WTC11 (cell line): ENCODE results near the gene CHERP. TPM values are rescaled to one million over a fixed set of nuclear protein-coding genes. Genes with fewer than 3 reads are reported as not detected.

Experiments
- ATAC-seq: fragments of 200-7000 bp; cut with Tn5 transposase; 2 replicates; pipeline ENCODE4 v1.10.0; 2021; ENCODE audit warnings: mild to moderate bottlenecking, moderate library complexity
- CTCF ChIA-PET: fragments of 300-600 bp; sonication (Branson Sonifier 250); formaldehyde crosslinking; loops from one replicate; lab custom pipeline; 2021; ENCODE audit warnings: antibody characterized with exemption; lab: Charles Lee
- POLR2A ChIA-PET: fragments of 350-600 bp; sonication (Branson Sonifier 250); formaldehyde crosslinking; loops from one replicate; lab custom pipeline; 2021; ENCODE audit warnings: antibody characterized with exemption; lab: Charles Lee
- DNase-seq: peaks from one replicate; pipeline ENCODE4 v3.0.0; 2021; ENCODE audit warnings: low spot score
- H3K27ac Mint-ChIP-seq: 2 replicates; pipeline ENCODE4 v1.8.0; 2021; ENCODE audit warnings: mixed read lengths
- H3K27me3 Mint-ChIP-seq: 2 replicates; pipeline ENCODE4 v1.8.0; 2021; ENCODE audit warnings: low read depth, mild to moderate bottlenecking, moderate library complexity, mixed read lengths
- H3K36me3 Mint-ChIP-seq: 2 replicates; pipeline ENCODE4 v1.8.0; 2021; ENCODE audit warnings: mixed read lengths
- H3K4me1 Mint-ChIP-seq: 2 replicates; pipeline ENCODE4 v1.8.0; 2022; ENCODE audit warnings: mixed read lengths
- H3K4me3 Mint-ChIP-seq: 2 replicates; pipeline ENCODE4 v1.8.0; 2021; ENCODE audit warnings: mild to moderate bottlenecking, moderate library complexity, mixed read lengths
- H3K9me3 Mint-ChIP-seq: 2 replicates; pipeline ENCODE4 v1.8.0; 2021; ENCODE audit warnings: mixed read lengths
- ESRRA ChIP-seq: sonication (generic); formaldehyde crosslinking; IDR thresholded peaks from 2 replicates; pipeline ENCODE4 v1.8.1; 2022; ENCODE audit warnings: mild to moderate bottlenecking, missing genetic modification reagents, borderline replicate concordance
- NR2C2 ChIP-seq: sonication (generic); formaldehyde crosslinking; IDR thresholded peaks from 2 replicates; pipeline ENCODE4 v1.8.0; 2022; ENCODE audit warnings: mild to moderate bottlenecking, missing genetic modification reagents
- RELA ChIP-seq: sonication (generic); formaldehyde crosslinking; IDR thresholded peaks from 2 replicates; pipeline ENCODE4 v1.8.1; 2022; ENCODE audit warnings: missing genetic modification reagents, mild to moderate bottlenecking, borderline replicate concordance
- SMAD3 ChIP-seq: sonication (generic); formaldehyde crosslinking; IDR thresholded peaks from 2 replicates; pipeline ENCODE4 v1.8.0; 2022; ENCODE audit warnings: missing genetic modification reagents, mild to moderate bottlenecking, borderline replicate concordance
- SMAD4 ChIP-seq: sonication (generic); formaldehyde crosslinking; IDR thresholded peaks from 2 replicates; pipeline ENCODE4 v1.8.0; 2022; ENCODE audit warnings: mild to moderate bottlenecking, missing genetic modification reagents
- SP1 ChIP-seq: sonication (generic); formaldehyde crosslinking; conservative IDR thresholded peaks from 2 replicates; pipeline ENCODE4 v1.8.1; 2022; ENCODE audit warnings: missing genetic modification reagents
- TP53 ChIP-seq: sonication (generic); formaldehyde crosslinking; IDR thresholded peaks from 2 replicates; pipeline ENCODE4 v1.8.1; 2023; ENCODE audit warnings: mild to moderate bottlenecking, missing genetic modification reagents
- ZNF219 ChIP-seq: sonication (generic); formaldehyde crosslinking; IDR thresholded peaks from 2 replicates; pipeline ENCODE4 v1.8.0; 2023; ENCODE audit warnings: missing genetic modification reagents, mild to moderate bottlenecking, borderline replicate concordance
- ZNF232 ChIP-seq: sonication (generic); formaldehyde crosslinking; IDR thresholded peaks from 2 replicates; pipeline ENCODE4 v1.8.0; 2022; ENCODE audit warnings: mild to moderate bottlenecking, missing genetic modification reagents
- total RNA-seq: library from RNA; stranded (reverse); gene quantifications from 3 replicates; pipeline ENCODE4 v1.2.3, GENCODE V29; 2021
- TF ChIP-seq, protein P1 (sequence below): sonication (generic); formaldehyde crosslinking; IDR thresholded peaks from 2 replicates; pipeline ENCODE4 v1.8.0; 2022; ENCODE audit warnings: mild to moderate bottlenecking, missing genetic modification reagents
- TF ChIP-seq, protein P2 (sequence below): fragments of 250-450 bp; sonication (Bioruptor Pico); IDR thresholded peaks from 2 replicates; pipeline ENCODE4 v1.9.0; 2021; ENCODE audit warnings: mild to moderate bottlenecking, borderline replicate concordance
- TF ChIP-seq, protein P3 (sequence below): sonication (generic); formaldehyde crosslinking; IDR thresholded peaks from 2 replicates; pipeline ENCODE4 v1.8.1; 2022; ENCODE audit warnings: mild to moderate bottlenecking, moderate library complexity, missing genetic modification reagents
- TF ChIP-seq, protein P4 (sequence below): sonication (generic); formaldehyde crosslinking; IDR thresholded peaks from 2 replicates; pipeline ENCODE4 v1.8.1; 2022; ENCODE audit warnings: mild to moderate bottlenecking, missing genetic modification reagents, moderate library complexity, borderline replicate concordance
- TF ChIP-seq, protein P5 (sequence below): sonication (generic); formaldehyde crosslinking; IDR thresholded peaks from 2 replicates; pipeline ENCODE4 v1.8.1; 2023; ENCODE audit warnings: mild to moderate bottlenecking, missing genetic modification reagents
- TF ChIP-seq, protein P6 (sequence below): sonication (generic); formaldehyde crosslinking; IDR thresholded peaks from 2 replicates; pipeline ENCODE4 v1.8.1; 2023; ENCODE audit warnings: mild to moderate bottlenecking, missing genetic modification reagents, borderline replicate concordance
- TF ChIP-seq, protein P7 (sequence below): sonication (generic); formaldehyde crosslinking; IDR thresholded peaks from 2 replicates; pipeline ENCODE4 v1.8.1; 2023; ENCODE audit warnings: mild to moderate bottlenecking, missing genetic modification reagents, moderate library complexity
- TF ChIP-seq, protein P8 (sequence below): sonication (generic); formaldehyde crosslinking; IDR thresholded peaks from 2 replicates; pipeline ENCODE4 v1.8.1; 2023; ENCODE audit warnings: mild to moderate bottlenecking, moderate library complexity, missing genetic modification reagents

CHERP gene
- total RNA-seq, 1 experiment from 2014 or later, result 98.7 TPM

DNA sequence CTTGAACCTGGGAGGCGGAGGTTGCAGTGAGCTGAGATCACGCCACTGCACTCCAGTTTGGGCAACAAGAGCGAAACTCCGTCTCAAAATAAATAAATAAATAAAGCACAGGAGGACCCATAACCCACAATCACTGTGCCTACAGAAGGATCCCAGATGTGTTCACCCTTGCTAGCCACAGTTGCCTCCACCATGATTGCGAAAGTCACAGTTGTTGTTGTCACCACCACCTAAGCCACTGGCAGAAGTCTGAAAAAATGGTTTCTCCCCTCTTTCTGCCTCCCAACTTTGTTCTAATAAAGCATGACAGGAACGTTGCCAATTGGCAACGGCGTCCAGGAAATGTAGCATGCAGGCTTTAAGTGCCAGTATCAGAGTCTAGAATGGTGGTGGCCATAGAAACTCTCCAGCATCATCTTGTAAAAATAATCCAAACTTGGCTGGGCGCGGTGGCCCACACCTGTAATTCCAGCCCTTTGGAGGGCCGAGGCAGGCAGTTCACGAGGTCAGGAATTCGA, 68.3 kb downstream of the CHERP start:
- ChIA-PET CTCF (interaction anchor here (0.7 kb wide), 1 partner anchor 54 kb away, joined by 5 read pairs; no protein-coding TSS in a partner anchor), POLR2A (no interaction called here)
- Mint-ChIP-seq H3K9me3 (0 out of 2 replicates have a peak, but pooled peaks cover 3% of the 10 kb centered on the region), H3K36me3 (no peaks in the 10 kb centered on the region), H3K27ac (no peak overlapping the region), H3K27me3 (peaks cover 10% of the 10 kb centered on the region), H3K4me1 (peaks cover 22% of the 10 kb centered on the region), H3K4me3 (no peak overlapping the region)
- ATAC-seq, result no peak
- no peak for DNase-seq
- no peak for TF ChIP-seq ZNF219 (CRISPR knock-in tag)
- TF ChIP-seq, protein P1, sequence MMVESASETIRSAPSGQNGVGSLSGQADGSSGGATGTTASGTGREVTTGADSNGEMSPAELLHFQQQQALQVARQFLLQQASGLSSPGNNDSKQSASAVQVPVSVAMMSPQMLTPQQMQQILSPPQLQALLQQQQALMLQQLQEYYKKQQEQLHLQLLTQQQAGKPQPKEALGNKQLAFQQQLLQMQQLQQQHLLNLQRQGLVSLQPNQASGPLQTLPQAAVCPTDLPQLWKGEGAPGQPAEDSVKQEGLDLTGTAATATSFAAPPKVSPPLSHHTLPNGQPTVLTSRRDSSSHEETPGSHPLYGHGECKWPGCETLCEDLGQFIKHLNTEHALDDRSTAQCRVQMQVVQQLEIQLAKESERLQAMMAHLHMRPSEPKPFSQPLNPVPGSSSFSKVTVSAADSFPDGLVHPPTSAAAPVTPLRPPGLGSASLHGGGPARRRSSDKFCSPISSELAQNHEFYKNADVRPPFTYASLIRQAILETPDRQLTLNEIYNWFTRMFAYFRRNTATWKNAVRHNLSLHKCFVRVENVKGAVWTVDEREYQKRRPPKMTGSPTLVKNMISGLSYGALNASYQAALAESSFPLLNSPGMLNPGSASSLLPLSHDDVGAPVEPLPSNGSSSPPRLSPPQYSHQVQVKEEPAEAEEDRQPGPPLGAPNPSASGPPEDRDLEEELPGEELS (CRISPR knock-in tag), result no peak
- TF ChIP-seq ESRRA (CRISPR knock-in tag), result no peak
- TF ChIP-seq, protein P2, sequence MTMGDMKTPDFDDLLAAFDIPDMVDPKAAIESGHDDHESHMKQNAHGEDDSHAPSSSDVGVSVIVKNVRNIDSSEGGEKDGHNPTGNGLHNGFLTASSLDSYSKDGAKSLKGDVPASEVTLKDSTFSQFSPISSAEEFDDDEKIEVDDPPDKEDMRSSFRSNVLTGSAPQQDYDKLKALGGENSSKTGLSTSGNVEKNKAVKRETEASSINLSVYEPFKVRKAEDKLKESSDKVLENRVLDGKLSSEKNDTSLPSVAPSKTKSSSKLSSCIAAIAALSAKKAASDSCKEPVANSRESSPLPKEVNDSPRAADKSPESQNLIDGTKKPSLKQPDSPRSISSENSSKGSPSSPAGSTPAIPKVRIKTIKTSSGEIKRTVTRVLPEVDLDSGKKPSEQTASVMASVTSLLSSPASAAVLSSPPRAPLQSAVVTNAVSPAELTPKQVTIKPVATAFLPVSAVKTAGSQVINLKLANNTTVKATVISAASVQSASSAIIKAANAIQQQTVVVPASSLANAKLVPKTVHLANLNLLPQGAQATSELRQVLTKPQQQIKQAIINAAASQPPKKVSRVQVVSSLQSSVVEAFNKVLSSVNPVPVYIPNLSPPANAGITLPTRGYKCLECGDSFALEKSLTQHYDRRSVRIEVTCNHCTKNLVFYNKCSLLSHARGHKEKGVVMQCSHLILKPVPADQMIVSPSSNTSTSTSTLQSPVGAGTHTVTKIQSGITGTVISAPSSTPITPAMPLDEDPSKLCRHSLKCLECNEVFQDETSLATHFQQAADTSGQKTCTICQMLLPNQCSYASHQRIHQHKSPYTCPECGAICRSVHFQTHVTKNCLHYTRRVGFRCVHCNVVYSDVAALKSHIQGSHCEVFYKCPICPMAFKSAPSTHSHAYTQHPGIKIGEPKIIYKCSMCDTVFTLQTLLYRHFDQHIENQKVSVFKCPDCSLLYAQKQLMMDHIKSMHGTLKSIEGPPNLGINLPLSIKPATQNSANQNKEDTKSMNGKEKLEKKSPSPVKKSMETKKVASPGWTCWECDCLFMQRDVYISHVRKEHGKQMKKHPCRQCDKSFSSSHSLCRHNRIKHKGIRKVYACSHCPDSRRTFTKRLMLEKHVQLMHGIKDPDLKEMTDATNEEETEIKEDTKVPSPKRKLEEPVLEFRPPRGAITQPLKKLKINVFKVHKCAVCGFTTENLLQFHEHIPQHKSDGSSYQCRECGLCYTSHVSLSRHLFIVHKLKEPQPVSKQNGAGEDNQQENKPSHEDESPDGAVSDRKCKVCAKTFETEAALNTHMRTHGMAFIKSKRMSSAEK, result no peak
- TF ChIP-seq NR2C2 (CRISPR knock-in tag), result no peak
- TF ChIP-seq ZNF232, result no peak
- TF ChIP-seq, protein P3, sequence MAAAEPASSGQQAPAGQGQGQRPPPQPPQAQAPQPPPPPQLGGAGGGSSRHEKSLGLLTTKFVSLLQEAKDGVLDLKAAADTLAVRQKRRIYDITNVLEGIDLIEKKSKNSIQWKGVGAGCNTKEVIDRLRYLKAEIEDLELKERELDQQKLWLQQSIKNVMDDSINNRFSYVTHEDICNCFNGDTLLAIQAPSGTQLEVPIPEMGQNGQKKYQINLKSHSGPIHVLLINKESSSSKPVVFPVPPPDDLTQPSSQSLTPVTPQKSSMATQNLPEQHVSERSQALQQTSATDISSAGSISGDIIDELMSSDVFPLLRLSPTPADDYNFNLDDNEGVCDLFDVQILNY (CRISPR knock-in tag), result no peak
- no peak for TF ChIP-seq RELA (CRISPR knock-in tag)
- TF ChIP-seq, protein P4, sequence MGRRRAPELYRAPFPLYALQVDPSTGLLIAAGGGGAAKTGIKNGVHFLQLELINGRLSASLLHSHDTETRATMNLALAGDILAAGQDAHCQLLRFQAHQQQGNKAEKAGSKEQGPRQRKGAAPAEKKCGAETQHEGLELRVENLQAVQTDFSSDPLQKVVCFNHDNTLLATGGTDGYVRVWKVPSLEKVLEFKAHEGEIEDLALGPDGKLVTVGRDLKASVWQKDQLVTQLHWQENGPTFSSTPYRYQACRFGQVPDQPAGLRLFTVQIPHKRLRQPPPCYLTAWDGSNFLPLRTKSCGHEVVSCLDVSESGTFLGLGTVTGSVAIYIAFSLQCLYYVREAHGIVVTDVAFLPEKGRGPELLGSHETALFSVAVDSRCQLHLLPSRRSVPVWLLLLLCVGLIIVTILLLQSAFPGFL, result no peak

DNA sequence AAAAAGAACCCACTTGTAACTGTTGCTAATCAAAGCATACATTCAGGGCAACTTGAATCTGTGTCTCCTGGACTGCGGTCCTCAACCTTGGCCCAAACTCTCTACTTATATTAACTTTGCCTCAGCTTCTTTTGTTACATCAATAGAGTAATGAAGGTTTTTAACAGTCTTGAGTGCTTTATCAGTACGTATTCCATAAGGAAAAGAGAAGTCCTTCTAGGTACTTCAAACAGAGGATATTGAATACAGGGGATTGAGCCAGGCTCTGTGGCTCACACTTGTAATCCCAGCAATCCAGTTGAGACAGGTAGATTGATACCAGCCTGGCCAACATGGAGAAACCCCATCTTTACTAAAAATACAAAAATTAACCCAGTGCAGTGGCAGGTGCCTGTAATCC, 69.2 kb downstream of the CHERP start:
- H3K4me1 Mint-ChIP-seq, result peaks cover 25% of the 10 kb centered on the region
- no peak overlapping the region for H3K27ac Mint-ChIP-seq
- no peak for ATAC-seq
- H3K27me3 Mint-ChIP-seq, result peaks cover 10% of the 10 kb centered on the region; the same call in 1 of the 2 replicates
- peak overlapping the region; percentile 67 for H3K4me3 Mint-ChIP-seq
- no peak for DNase-seq
- ChIA-PET CTCF (no interaction called here), POLR2A (no interaction called here)
- H3K36me3 Mint-ChIP-seq, result no peaks in the 10 kb centered on the region
- 0 out of 2 replicates have a peak, but pooled peaks cover 3% of the 10 kb centered on the region for H3K9me3 Mint-ChIP-seq
- TF ChIP-seq, protein P5, sequence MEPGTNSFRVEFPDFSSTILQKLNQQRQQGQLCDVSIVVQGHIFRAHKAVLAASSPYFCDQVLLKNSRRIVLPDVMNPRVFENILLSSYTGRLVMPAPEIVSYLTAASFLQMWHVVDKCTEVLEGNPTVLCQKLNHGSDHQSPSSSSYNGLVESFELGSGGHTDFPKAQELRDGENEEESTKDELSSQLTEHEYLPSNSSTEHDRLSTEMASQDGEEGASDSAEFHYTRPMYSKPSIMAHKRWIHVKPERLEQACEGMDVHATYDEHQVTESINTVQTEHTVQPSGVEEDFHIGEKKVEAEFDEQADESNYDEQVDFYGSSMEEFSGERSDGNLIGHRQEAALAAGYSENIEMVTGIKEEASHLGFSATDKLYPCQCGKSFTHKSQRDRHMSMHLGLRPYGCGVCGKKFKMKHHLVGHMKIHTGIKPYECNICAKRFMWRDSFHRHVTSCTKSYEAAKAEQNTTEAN (CRISPR knock-in tag), result no peak
- TF ChIP-seq SP1 (no peak), SMAD4 (CRISPR knock-in tag) (no peak), TP53 (no peak), SMAD3 (CRISPR knock-in tag) (no peak)
- TF ChIP-seq, protein P6, sequence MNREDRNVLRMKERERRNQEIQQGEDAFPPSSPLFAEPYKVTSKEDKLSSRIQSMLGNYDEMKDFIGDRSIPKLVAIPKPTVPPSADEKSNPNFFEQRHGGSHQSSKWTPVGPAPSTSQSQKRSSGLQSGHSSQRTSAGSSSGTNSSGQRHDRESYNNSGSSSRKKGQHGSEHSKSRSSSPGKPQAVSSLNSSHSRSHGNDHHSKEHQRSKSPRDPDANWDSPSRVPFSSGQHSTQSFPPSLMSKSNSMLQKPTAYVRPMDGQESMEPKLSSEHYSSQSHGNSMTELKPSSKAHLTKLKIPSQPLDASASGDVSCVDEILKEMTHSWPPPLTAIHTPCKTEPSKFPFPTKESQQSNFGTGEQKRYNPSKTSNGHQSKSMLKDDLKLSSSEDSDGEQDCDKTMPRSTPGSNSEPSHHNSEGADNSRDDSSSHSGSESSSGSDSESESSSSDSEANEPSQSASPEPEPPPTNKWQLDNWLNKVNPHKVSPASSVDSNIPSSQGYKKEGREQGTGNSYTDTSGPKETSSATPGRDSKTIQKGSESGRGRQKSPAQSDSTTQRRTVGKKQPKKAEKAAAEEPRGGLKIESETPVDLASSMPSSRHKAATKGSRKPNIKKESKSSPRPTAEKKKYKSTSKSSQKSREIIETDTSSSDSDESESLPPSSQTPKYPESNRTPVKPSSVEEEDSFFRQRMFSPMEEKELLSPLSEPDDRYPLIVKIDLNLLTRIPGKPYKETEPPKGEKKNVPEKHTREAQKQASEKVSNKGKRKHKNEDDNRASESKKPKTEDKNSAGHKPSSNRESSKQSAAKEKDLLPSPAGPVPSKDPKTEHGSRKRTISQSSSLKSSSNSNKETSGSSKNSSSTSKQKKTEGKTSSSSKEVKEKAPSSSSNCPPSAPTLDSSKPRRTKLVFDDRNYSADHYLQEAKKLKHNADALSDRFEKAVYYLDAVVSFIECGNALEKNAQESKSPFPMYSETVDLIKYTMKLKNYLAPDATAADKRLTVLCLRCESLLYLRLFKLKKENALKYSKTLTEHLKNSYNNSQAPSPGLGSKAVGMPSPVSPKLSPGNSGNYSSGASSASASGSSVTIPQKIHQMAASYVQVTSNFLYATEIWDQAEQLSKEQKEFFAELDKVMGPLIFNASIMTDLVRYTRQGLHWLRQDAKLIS, result no peak
- TF ChIP-seq, protein P7, sequence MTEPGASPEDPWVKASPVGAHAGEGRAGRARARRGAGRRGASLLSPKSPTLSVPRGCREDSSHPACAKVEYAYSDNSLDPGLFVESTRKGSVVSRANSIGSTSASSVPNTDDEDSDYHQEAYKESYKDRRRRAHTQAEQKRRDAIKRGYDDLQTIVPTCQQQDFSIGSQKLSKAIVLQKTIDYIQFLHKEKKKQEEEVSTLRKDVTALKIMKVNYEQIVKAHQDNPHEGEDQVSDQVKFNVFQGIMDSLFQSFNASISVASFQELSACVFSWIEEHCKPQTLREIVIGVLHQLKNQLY (CRISPR knock-in tag), result no peak
- TF ChIP-seq, protein P8, sequence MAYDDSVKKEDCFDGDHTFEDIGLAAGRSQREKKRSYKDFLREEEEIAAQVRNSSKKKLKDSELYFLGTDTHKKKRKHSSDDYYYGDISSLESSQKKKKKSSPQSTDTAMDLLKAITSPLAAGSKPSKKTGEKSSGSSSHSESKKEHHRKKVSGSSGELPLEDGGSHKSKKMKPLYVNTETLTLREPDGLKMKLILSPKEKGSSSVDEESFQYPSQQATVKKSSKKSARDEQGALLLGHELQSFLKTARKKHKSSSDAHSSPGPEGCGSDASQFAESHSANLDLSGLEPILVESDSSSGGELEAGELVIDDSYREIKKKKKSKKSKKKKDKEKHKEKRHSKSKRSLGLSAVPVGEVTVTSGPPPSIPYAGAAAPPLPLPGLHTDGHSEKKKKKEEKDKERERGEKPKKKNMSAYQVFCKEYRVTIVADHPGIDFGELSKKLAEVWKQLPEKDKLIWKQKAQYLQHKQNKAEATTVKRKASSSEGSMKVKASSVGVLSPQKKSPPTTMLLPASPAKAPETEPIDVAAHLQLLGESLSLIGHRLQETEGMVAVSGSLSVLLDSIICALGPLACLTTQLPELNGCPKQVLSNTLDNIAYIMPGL (CRISPR knock-in tag), result no peak
